Kidney (tissue), 14 donors: Measurements from ENCODE around the gene STX16. TPM values are rescaled to one million over a fixed set of nuclear protein-coding genes. Genes with fewer than 3 reads are reported as not detected.

Source experiments
- DNase-seq, 5 donors: peaks; one replicate each; pipeline ENCODE4 v3.0.0-alpha.2; 2013 to 2020
- FAIRE-seq: peaks from 2 replicates; lab custom pipeline; 2012; peaks lifted over from hg19 to GRCh38; lab: Jason Lieb, UNC
- H3K27ac ChIP-seq, 2 donors: one replicate each; pipeline ENCODE4 v1.7.0; 2013; ENCODE audit warnings: low read depth in 2 of 2, low read length in 2 of 2, inconsistent platforms in 1 of 2
- H3K27me3 ChIP-seq: one replicate; pipeline ENCODE4 v1.7.1; 2013; ENCODE audit warnings: low read length, inconsistent platforms; ENCODE audit not compliant: control insufficient read depth, insufficient read depth
- H3K36me3 ChIP-seq, 3 donors: one replicate each; pipeline versions ENCODE4 v1.7.0 to v1.7.1; 2013; ENCODE audit warnings: low read length in 3 of 3, control low read depth in 1 of 3, inconsistent platforms in 1 of 3; ENCODE audit not compliant: insufficient read depth in 3 of 3, control insufficient read depth in 2 of 3
- H3K4me1 ChIP-seq, 3 donors: one replicate each; pipeline versions ENCODE4 v1.7.0 to v1.7.1; 2013; ENCODE audit warnings: low read length in 3 of 3, inconsistent platforms in 1 of 3, low read depth in 1 of 3; ENCODE audit not compliant: control insufficient read depth in 2 of 3, insufficient read depth in 2 of 3
- H3K4me3 ChIP-seq, 3 donors: one replicate each; pipeline versions ENCODE4 v1.7.0 to v1.8.1; 2013; ENCODE audit warnings: low read length in 3 of 3, control low read depth in 1 of 3, inconsistent platforms in 1 of 3
- H3K9ac ChIP-seq, 3 donors: one replicate each; pipeline versions ENCODE4 v1.7.0 to v1.7.1; 2013; ENCODE audit warnings: low read length in 3 of 3, control low read depth in 1 of 3, inconsistent platforms in 1 of 3
- H3K9me3 ChIP-seq, 3 donors: one replicate each; pipeline versions ENCODE4 v1.7.0 to v1.7.1; 2013; ENCODE audit warnings: low read length in 3 of 3, control low read depth in 1 of 3, inconsistent platforms in 1 of 3; ENCODE audit not compliant: control insufficient read depth in 2 of 3, insufficient read depth in 1 of 3
- intact Hi-C: fragments of 100-400 bp; cut with DNase I; formaldehyde crosslinking; loops from one replicate; pipeline ENCODE4 v1.11.1; 2022
- polyA plus RNA-seq: library from polyadenylated mRNA; stranded (reverse); fragments of 350-450 nt; fragmentation: Illumina TruSeq; extraction: RNeasy Lipid Tissue Mini Kit (QIAGEN cat#74804); gene quantifications from one replicate; pipeline ENCODE4 v1.2.3, GENCODE V29; 2014; ENCODE audit warnings: low read depth, low replicate concordance; ENCODE audit not compliant: insufficient read depth
- total RNA-seq: library from RNA; stranded (reverse); fragmentation: NEBNext Ultra II Directional; extraction: Animal tissue kit (Norgen Biotek cat#: 25700); gene quantifications from one replicate; pipeline ENCODE4 v1.2.1, GENCODE V29; 2021
- TF ChIP-seq, protein P1 (sequence below): IDR thresholded peaks from 3 replicates; pipeline ENCODE4 v1.5.1; 2012; ENCODE audit warnings: mild to moderate bottlenecking, moderate library complexity, borderline replicate concordance; ENCODE audit not compliant: insufficient read depth; ENCODE audit errors: extremely low read depth
- donor health status: control.
- donor health status: control.
- donor health status: control.
- donor health status: control.
- donor health status: control.
- donor health status: DM: yes; HTN: yes; CAD: no.
- donor health status: Normal renal cell carcinoma (clear cell type).

The STX16 gene
- total and polyA plus RNA-seq, 2 donors from 2014 or later, result 20.6 to 60.7 TPM

DNA sequence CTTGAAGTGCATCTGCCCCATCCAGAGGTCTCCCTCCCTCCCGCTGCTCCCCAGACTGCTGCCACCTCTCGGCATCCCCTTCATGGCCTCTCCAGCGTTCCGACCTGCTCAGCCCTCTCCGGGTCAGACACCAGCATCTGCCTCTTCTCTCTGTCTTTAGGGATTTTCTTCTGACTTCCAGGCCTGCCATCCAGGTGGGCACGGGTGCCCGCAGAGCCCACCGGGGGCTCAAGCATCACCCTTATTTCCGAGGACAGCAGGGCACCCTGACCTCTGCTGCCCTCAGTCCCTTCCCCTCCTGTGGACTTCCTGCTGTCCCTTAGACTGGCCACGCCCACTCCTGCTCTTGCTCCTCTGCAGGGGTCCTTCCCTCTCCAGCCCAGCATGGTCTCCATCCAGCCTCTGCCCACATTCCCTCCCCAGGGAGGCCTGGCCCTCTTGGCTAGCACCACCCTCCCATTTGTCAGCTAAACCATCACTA lies 44.9 kb downstream of the STX16 start:
- H3K27me3 ChIP-seq, result no peaks in the 10 kb centered on the region
- no peak overlapping the region for H3K27ac ChIP-seq
- TF ChIP-seq, protein P1, sequence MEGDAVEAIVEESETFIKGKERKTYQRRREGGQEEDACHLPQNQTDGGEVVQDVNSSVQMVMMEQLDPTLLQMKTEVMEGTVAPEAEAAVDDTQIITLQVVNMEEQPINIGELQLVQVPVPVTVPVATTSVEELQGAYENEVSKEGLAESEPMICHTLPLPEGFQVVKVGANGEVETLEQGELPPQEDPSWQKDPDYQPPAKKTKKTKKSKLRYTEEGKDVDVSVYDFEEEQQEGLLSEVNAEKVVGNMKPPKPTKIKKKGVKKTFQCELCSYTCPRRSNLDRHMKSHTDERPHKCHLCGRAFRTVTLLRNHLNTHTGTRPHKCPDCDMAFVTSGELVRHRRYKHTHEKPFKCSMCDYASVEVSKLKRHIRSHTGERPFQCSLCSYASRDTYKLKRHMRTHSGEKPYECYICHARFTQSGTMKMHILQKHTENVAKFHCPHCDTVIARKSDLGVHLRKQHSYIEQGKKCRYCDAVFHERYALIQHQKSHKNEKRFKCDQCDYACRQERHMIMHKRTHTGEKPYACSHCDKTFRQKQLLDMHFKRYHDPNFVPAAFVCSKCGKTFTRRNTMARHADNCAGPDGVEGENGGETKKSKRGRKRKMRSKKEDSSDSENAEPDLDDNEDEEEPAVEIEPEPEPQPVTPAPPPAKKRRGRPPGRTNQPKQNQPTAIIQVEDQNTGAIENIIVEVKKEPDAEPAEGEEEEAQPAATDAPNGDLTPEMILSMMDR, result no peak
- H3K4me3 ChIP-seq, result no peak overlapping the region
- FAIRE-seq, result no peak
- H3K4me1 ChIP-seq, result peaks cover 0 to 17% (median 0%) of the 10 kb centered on the region in 3 donors
- H3K9me3 ChIP-seq, result no peaks in the 10 kb centered on the region
- no peak overlapping the region for H3K9ac ChIP-seq
- intact Hi-C loops, result no loop called here
- H3K36me3 ChIP-seq, result peaks cover 7 to 46% (median 12%) of the 10 kb centered on the region in 3 donors
- DNase-seq, result peak in 1 of 5 donors; percentile 38

DNA sequence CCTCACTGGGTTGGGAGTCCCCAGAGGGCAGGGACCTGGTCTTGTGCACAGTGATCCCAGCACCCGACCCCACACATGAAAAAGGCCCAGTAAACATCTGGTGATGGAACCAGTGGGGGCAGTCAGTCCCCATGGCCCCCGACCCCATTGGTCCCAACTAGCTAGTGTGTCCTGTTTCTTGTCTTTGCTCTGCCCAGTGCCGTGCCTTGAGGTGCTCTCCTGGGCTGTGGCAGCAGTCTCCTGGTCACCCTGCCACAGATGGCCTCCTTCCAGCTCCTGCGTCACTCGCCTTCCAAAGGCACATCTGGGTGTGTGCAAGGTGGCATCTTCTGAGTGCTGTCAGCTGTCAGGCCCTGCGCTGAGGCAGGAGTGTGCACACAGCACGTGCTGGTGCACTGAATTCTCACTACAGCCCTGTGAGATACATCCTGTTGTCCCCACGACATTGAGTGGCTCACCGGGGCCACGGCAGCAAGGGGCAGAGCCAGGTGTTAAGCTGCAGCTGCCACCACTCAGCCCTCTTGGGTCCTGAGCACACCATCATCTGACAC lies 45.4 kb downstream of the STX16 start:
- H3K27me3 ChIP-seq, result no peaks in the 10 kb centered on the region
- H3K9ac ChIP-seq, result no peak overlapping the region
- TF ChIP-seq, protein P1, result no peak
- no peak overlapping the region for H3K27ac ChIP-seq
- intact Hi-C loops, result no loop called here
- no peak for FAIRE-seq
- no peaks in the 10 kb centered on the region for H3K9me3 ChIP-seq
- H3K4me1 ChIP-seq, result peaks cover 0 to 17% (median 0%) of the 10 kb centered on the region in 3 donors
- peak in 2 of 5 donors; percentile 29 to 46 for DNase-seq
- H3K36me3 ChIP-seq, result peaks cover 7 to 46% (median 12%) of the 10 kb centered on the region in 3 donors
- no peak overlapping the region for H3K4me3 ChIP-seq

DNA sequence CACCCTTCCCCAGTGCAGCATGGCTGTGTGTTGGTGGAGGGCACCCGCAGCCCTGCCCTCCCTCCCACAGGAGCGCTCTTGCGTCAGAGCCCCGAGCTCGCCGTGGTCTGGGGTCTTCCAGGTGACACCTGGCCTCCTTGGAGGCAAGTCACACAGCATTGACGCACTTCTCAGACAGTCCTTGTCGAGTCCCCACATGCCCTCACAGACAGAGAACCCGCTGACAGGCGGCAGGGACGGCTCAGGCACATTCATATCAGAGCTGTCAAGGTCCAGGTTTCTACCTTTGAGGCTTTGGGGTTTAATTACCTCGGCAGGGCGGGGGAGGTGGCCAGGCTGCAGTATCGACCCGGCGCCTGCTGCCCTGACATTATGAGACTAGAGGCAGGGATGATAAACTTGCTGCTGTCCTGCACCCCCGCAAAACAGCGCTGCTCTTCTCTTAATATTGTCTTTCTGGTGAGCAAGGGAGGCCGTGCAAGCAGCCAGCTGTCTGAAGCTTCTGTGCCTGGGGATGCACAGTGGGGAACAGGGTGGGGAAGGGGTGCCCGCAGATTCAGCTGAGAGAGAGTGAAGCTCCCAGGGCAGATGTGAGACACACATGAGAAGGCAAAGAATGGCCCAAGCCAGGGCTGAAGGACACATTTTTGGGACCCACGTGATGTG lies 46.3 kb downstream of the STX16 start:
- intact Hi-C loops, result no loop called here
- no peaks in the 10 kb centered on the region for H3K9me3 ChIP-seq
- peaks cover 7 to 49% (median 12%) of the 10 kb centered on the region in 3 donors for H3K36me3 ChIP-seq
- peak; percentile 43 to 62 (median 50) for DNase-seq
- FAIRE-seq, result no peak
- peaks cover 0 to 17% (median 0%) of the 10 kb centered on the region in 3 donors for H3K4me1 ChIP-seq
- no peak overlapping the region for H3K9ac ChIP-seq
- TF ChIP-seq, protein P1, result no peak
- no peaks in the 10 kb centered on the region for H3K27me3 ChIP-seq
- no peak overlapping the region for H3K4me3 ChIP-seq
- no peak overlapping the region for H3K27ac ChIP-seq
